Measurements from ENCODE around the gene STRN. TPM values are rescaled to one million over a fixed set of nuclear protein-coding genes. Genes with fewer than 3 reads are reported as not detected.

The STRN gene, protein sequence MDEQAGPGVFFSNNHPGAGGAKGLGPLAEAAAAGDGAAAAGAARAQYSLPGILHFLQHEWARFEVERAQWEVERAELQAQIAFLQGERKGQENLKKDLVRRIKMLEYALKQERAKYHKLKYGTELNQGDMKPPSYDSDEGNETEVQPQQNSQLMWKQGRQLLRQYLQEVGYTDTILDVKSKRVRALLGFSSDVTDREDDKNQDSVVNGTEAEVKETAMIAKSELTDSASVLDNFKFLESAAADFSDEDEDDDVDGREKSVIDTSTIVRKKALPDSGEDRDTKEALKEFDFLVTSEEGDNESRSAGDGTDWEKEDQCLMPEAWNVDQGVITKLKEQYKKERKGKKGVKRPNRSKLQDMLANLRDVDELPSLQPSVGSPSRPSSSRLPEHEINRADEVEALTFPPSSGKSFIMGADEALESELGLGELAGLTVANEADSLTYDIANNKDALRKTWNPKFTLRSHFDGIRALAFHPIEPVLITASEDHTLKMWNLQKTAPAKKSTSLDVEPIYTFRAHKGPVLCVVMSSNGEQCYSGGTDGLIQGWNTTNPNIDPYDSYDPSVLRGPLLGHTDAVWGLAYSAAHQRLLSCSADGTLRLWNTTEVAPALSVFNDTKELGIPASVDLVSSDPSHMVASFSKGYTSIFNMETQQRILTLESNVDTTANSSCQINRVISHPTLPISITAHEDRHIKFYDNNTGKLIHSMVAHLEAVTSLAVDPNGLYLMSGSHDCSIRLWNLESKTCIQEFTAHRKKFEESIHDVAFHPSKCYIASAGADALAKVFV
- total RNA-seq = 10 to 100 TPM; 24.8 to 38.4 (median 31.6) TPM

DNA sequence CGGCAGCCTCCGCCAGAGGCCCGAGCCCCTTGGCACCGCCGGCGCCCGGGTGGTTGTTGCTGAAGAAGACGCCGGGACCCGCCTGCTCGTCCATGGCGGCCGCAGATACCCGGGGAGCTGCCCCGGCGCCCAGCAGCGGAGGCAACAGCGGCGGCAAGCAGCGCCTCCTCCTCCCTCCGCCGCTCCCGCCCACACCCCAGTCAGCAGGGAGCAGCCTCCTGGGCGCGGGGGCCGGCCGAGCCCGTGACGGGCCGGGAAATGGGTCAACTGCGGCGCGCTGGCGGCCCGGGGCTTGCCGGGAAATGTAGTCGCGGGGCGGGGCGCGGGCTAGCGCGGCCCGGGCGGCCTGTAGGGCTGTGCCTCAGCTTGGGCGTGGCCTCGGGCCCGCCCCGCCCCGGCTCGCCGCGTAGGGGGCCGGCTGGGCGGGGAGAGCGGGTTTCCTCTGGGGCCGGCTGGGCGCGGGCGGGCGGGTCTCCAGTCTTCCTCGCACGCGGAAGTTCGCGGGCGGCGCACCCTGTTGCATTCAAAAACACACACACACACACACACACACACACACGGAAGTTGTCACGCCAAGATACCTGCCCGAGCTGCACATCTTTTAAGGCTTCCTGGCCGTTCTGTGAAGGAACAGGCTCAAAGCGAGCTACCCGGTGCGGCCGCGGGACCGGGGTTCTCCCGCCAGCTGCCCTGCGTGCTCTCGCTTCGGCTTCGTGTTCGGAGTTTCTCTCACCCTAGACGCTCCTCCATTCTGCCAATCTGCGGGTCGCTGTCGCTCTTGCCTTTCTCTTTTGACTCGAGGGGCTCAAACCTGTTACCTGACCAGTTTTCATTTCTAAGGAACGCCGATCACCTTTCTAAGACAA lies at the start of gene STRN:
STRN (minus strand) TSS at position 167 of the 866 bp plus-strand sequence; CDS start at position 94, 73 bp downstream.
- WGBS, 2 donors = 1% methylated on average over 23 to 28 of the region's 91 CpGs
- intact Hi-C loops (cut with DNase I) = no loop called here
- peak; percentile 97 for DNase-seq
- Histone ChIP-seq H3K4me3 (peak within 1 kb of the TSS; percentile 82 to 100 (median 85)), H3K27ac (peak within 1 kb of the TSS; percentile 91 to 97 (median 96)), H3K27me3 (no peaks in the 10 kb centered on the region), H3K9me3 (no peaks in the 10 kb centered on the region), H3K36me3 (no peaks in the 10 kb centered on the region), H3K4me1 (peaks cover 0 to 61% (median 21%) of the 10 kb centered on the region in 3 donors)
- TF ChIP-seq POLR2A (IDR thresholded peaks at IDR 0.05) = peak in 3 of 4 donors; percentile 88 to 97 (median 90)
- TF ChIP-seq, protein P1, sequence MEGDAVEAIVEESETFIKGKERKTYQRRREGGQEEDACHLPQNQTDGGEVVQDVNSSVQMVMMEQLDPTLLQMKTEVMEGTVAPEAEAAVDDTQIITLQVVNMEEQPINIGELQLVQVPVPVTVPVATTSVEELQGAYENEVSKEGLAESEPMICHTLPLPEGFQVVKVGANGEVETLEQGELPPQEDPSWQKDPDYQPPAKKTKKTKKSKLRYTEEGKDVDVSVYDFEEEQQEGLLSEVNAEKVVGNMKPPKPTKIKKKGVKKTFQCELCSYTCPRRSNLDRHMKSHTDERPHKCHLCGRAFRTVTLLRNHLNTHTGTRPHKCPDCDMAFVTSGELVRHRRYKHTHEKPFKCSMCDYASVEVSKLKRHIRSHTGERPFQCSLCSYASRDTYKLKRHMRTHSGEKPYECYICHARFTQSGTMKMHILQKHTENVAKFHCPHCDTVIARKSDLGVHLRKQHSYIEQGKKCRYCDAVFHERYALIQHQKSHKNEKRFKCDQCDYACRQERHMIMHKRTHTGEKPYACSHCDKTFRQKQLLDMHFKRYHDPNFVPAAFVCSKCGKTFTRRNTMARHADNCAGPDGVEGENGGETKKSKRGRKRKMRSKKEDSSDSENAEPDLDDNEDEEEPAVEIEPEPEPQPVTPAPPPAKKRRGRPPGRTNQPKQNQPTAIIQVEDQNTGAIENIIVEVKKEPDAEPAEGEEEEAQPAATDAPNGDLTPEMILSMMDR (IDR thresholded peaks at IDR 0.05) = peak in 1 of 6 experiments; percentile 5

DNA sequence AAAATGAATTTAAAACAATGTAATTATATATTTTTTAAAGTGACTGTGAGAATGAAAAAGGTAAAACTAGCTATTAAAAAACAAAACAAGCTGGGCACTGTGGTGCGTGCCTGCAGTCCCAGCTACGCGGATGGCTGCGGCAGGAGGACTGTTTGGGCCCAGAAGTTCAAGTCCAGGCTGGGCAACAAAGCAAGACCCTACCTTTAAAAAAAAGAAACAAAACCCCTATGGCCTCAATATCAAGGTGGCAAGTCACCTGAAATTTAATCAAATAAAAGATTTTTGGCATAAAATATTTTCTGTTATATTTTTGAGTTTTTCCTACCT lies 46.9 kb upstream of the STRN start:
- Histone ChIP-seq H3K27me3 (no peaks in the 10 kb centered on the region), H3K4me1 (no peaks in the 10 kb centered on the region), H3K27ac (no peak overlapping the region), H3K9me3 (no peaks in the 10 kb centered on the region), H3K36me3 (peaks cover 0 to 98% (median 10%) of the 10 kb centered on the region in 3 donors), H3K4me3 (no peak overlapping the region)
- DNase-seq = no peak
- TF ChIP-seq POLR2A (IDR thresholded peaks at IDR 0.05) = no peak
- WGBS, 2 donors = 87 to 91% methylated on average over 4 of the region's 4 CpGs
- intact Hi-C loops (cut with DNase I) = no loop called here

DNA sequence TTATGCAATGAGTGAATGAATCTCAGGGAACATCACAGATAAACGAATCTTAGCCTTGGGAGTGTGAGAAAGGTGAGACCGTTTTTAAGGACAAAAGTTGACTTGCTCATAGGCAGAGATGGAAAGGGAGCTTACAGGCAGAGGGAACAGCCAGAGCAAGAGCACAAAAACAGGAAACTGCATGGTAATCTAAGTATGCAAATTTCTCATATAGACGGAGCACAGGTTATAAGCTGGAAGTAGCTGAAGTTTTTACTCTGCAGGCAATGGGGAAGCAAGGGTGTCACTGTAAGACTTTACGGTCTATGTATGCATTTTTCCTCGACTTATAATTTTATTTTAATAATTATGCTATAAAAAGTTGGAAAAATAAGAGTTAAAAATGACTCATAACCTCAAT lies 44.8 kb upstream of the STRN start:
- H3K4me1 ChIP-seq = no peaks in the 10 kb centered on the region
- H3K27ac ChIP-seq = no peak overlapping the region
- H3K27me3 ChIP-seq = no peaks in the 10 kb centered on the region
- no peak for DNase-seq
- H3K9me3 ChIP-seq = no peaks in the 10 kb centered on the region
- no peak overlapping the region for H3K4me3 ChIP-seq
- intact Hi-C loops (cut with DNase I) = no loop called here
- peaks cover 0 to 98% (median 10%) of the 10 kb centered on the region in 3 donors for H3K36me3 ChIP-seq
- WGBS, 2 donors = 72 to 75% methylated on average over 5 of the region's 5 CpGs
- TF ChIP-seq POLR2A (IDR thresholded peaks at IDR 0.05) = no peak
- TF ChIP-seq, protein P1 (IDR thresholded peaks at IDR 0.05) = no peak

DNA sequence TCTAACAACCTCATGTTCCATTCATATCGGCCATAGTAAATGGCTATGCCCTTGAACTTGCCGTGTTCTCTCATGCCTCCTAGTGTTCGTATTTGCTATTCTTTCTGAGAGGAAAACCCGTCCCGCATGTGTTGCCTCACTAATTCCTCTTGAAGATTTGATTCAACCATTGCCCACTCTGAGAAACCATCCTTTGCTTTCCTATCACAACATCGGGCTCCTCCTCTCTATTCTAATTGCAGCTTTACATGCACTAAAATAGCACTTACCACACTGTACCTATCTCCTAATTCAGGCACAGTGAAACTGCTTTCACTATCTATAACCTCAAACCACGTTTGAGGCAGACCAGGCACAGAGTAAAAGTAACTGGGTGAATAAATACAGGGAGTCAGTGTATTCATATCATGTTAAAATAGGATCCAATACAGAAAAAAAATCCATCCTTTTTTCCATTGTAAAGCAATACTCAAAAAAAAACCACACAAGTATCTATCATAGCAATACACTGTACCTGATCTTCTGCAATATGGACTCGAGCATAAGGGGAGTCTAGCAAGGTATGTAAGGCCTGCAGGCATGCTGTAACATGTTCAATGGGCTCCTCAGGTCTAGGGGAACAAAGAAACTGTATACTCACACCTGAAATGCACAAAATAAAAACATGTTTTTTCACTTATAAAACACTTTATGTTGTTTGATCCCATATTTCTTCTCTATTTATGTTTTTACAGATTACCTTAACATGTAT lies 39.0 kb upstream of the STRN start:
- H3K27ac ChIP-seq = no peak overlapping the region
- no peak for TF ChIP-seq POLR2A (IDR thresholded peaks at IDR 0.05)
- TF ChIP-seq, protein P1 (IDR thresholded peaks at IDR 0.05) = peak in 4 of 6 experiments; percentile 30 to 70 (median 44)
- H3K4me3 ChIP-seq = no peak overlapping the region
- intact Hi-C loops (cut with DNase I) = loop anchor here (10.0 kb wide), 1 partner anchor 220 kb away; no protein-coding TSS in a partner anchor
- no peaks in the 10 kb centered on the region for H3K27me3 ChIP-seq
- 33 to 42% methylated on average over 8 of the region's 8 CpGs for WGBS, 2 donors
- peaks cover 0 to 13% (median 0%) of the 10 kb centered on the region in 3 donors for H3K4me1 ChIP-seq
- no peaks in the 10 kb centered on the region for H3K9me3 ChIP-seq
- DNase-seq = no peak
- H3K36me3 ChIP-seq = peaks cover 0 to 99% (median 10%) of the 10 kb centered on the region in 3 donors

Measured in esophagus squamous epithelium (tissue), 5 donors.